HK-2 (cell line): ENCODE data around the gene TCOF1.
"Not testable (repeated sequence)": the region's sequence is repeated elsewhere in the genome, so short reads cannot be mapped to it uniquely, and the experiment has no call there.

Experiments used
- DNase-seq: peaks from one replicate; pipeline ENCODE4 v3.0.0-alpha.2; 2018; ENCODE audit not compliant: unreplicated experiment

Gene TCOF1

GRCh38 chr5:150404121-150404520 is 46.6 kb downstream of the TCOF1 start:
- DNase-seq = no peak

GRCh38 chr5:150404535-150404934 is 47.0 kb downstream of the TCOF1 start:
- DNase-seq = no peak

GRCh38 chr5:150404941-150405816 is 47.7 kb downstream of the TCOF1 start:
- DNase-seq = no peak

GRCh38 chr5:150406103-150406722 is 48.7 kb downstream of the TCOF1 start:
- DNase-seq = no peak

GRCh38 chr5:150406723-150407095 is 49.2 kb downstream of the TCOF1 start:
- DNase-seq = no peak

GRCh38 chr5:150407096-150407720 is 49.7 kb downstream of the TCOF1 start:
- no peak for DNase-seq

- DNase-seq = no peak
Observed at GRCh38 chr5:150408231-150408943, 50.9 kb downstream of the TCOF1 start.

- peak; percentile 62 for DNase-seq
Observed at GRCh38 chr5:150409638-150410523, 52.4 kb downstream of the TCOF1 start.

GRCh38 chr5:150410524-150411244 is 53.2 kb downstream of the TCOF1 start:
- DNase-seq = no peak

GRCh38 chr5:150411245-150411979 is 53.9 kb downstream of the TCOF1 start:
- no peak for DNase-seq

- DNase-seq = peak; percentile 84
Observed at GRCh38 chr5:150412319-150413175, 55.0 kb downstream of the TCOF1 start, which contains the start of gene CD74. Gene CD74, minus strand, starts transcription at chr5:150412910. Its CDS starts 161 bp downstream, at chr5:150412749.

- DNase-seq = no peak
Observed at GRCh38 chr5:150413176-150413901, 55.8 kb downstream of the TCOF1 start.

GRCh38 chr5:150413902-150414790 is 56.6 kb downstream of the TCOF1 start:
- not testable (repeated sequence) for DNase-seq

- no peak for DNase-seq
Observed at GRCh38 chr5:150419630-150420270, 62.3 kb downstream of the TCOF1 start.

- no peak for DNase-seq
Observed at GRCh38 chr5:150422075-150422474, 64.6 kb downstream of the TCOF1 start.

- no peak for DNase-seq
Observed at GRCh38 chr5:150422758-150423157, 65.3 kb downstream of the TCOF1 start.
